Measurements from ENCODE around the gene CTCFL. TPM values are rescaled to one million over a fixed set of nuclear protein-coding genes. Genes with fewer than 3 reads are reported as not detected.

Gene CTCFL
- total and polyA plus RNA-seq, 2 of the 13 experiments (the other 11 are each of a cell fraction or from before 2014, with no cell fraction given), result 0.04 TPM; not detected in 1

DNA sequence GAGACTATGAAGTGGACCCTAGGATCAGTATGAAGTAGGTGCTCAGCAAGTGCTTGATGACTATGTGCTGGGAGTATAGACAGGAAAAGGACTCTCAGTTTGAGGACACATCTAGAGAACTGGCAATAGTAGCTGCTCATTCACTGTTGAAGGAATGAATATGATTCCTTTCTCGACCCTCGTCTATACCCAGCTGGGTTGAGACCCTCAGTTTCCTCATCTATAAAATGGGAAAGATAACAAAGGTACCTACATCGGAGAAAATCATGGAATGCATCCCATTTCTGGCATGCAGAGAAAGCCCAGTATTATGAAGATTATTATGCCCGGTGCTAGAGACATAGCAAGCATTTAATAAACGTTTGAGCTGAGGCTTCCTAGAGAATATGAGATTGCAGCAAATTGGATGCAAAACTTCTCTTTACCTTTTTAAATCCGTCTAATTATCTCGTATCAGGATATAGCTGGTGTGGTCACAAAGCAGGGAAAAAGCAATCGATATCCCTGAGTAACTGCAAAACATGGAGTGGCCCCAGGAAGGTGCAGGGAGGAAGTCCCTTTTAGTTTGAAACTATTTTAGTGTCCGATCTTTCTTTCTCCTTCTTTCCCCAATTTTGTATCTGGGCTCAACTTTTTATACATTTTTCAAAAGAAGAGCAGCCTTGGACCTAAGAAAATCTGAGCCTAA, 33.1 kb upstream of the CTCFL start (continued):
- TF ChIP-seq, protein P1, sequence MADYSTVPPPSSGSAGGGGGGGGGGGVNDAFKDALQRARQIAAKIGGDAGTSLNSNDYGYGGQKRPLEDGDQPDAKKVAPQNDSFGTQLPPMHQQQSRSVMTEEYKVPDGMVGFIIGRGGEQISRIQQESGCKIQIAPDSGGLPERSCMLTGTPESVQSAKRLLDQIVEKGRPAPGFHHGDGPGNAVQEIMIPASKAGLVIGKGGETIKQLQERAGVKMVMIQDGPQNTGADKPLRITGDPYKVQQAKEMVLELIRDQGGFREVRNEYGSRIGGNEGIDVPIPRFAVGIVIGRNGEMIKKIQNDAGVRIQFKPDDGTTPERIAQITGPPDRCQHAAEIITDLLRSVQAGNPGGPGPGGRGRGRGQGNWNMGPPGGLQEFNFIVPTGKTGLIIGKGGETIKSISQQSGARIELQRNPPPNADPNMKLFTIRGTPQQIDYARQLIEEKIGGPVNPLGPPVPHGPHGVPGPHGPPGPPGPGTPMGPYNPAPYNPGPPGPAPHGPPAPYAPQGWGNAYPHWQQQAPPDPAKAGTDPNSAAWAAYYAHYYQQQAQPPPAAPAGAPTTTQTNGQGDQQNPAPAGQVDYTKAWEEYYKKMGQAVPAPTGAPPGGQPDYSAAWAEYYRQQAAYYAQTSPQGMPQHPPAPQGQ (CRISPR knock-in tag; IDR thresholded peaks at IDR 0.05; ENCODE audit: borderline replicate concordance), result no peak
- TF ChIP-seq ZNF761 (CRISPR knock-in tag; conservative IDR thresholded peaks at IDR 0.05) (no peak), GTF2F1 (IDR thresholded peaks at IDR 0.05; ENCODE audit: low read length) (no peak), FOXK1 (CRISPR knock-in tag; IDR thresholded peaks at IDR 0.05; ENCODE audit: borderline replicate concordance, low read depth) (peak; percentile 25; the same call in 1 of the 2 replicates), ZNF629 (CRISPR knock-in tag; conservative IDR thresholded peaks at IDR 0.05) (peak; percentile 74), KLF9 (CRISPR knock-in tag; IDR thresholded peaks at IDR 0.05; ENCODE audit: low read depth) (no peak), ZNF350 (CRISPR knock-in tag; IDR thresholded peaks at IDR 0.05; ENCODE audit: borderline replicate concordance, low read depth) (no peak), ZNF549 (CRISPR knock-in tag; IDR thresholded peaks at IDR 0.05) (no peak), ONECUT2 (CRISPR knock-in tag; IDR thresholded peaks at IDR 0.05) (peak; percentile 90), ZNF160 (CRISPR knock-in tag; IDR thresholded peaks at IDR 0.05) (0 out of 2 replicates have a peak, but pooled peaks have one; percentile 23), ZNF720 (CRISPR knock-in tag; IDR thresholded peaks at IDR 0.05) (no peak), PHF20 (CRISPR knock-in tag; IDR thresholded peaks at IDR 0.05) (0 out of 2 replicates have a peak, but pooled peaks have one; percentile 13), HNRNPUL1 (IDR thresholded peaks at IDR 0.05; ENCODE audit: low read depth, low read length) (no peak), ZNF850 (CRISPR knock-in tag; conservative IDR thresholded peaks at IDR 0.05) (no peak), ZMYM3 (CRISPR knock-in tag; IDR thresholded peaks at IDR 0.05) (peak; percentile 44; the same call in 1 of the 2 replicates), KDM6A (CRISPR knock-in tag; IDR thresholded peaks at IDR 0.05; ENCODE audit: low read depth) (0 out of 2 replicates have a peak, but pooled peaks have one; percentile 16), SIX1 (CRISPR knock-in tag; IDR thresholded peaks at IDR 0.05; ENCODE audit: borderline replicate concordance) (0 out of 2 replicates have a peak, but pooled peaks have one; percentile 10), NFIC (IDR thresholded peaks at IDR 0.05; ENCODE audit: low read length) (peak; percentile 34; the same call in 1 of the 2 replicates)
- TF ChIP-seq, protein P2, sequence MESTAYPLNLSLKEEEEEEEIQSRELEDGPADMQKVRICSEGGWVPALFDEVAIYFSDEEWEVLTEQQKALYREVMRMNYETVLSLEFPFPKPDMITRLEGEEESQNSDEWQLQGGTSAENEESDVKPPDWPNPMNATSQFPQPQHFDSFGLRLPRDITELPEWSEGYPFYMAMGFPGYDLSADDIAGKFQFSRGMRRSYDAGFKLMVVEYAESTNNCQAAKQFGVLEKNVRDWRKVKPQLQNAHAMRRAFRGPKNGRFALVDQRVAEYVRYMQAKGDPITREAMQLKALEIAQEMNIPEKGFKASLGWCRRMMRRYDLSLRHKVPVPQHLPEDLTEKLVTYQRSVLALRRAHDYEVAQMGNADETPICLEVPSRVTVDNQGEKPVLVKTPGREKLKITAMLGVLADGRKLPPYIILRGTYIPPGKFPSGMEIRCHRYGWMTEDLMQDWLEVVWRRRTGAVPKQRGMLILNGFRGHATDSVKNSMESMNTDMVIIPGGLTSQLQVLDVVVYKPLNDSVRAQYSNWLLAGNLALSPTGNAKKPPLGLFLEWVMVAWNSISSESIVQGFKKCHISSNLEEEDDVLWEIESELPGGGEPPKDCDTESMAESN (CRISPR knock-in tag; conservative IDR thresholded peaks at IDR 0.05), result 0 out of 2 replicates have a peak, but pooled peaks have one; percentile 7
- TF ChIP-seq, protein P3, sequence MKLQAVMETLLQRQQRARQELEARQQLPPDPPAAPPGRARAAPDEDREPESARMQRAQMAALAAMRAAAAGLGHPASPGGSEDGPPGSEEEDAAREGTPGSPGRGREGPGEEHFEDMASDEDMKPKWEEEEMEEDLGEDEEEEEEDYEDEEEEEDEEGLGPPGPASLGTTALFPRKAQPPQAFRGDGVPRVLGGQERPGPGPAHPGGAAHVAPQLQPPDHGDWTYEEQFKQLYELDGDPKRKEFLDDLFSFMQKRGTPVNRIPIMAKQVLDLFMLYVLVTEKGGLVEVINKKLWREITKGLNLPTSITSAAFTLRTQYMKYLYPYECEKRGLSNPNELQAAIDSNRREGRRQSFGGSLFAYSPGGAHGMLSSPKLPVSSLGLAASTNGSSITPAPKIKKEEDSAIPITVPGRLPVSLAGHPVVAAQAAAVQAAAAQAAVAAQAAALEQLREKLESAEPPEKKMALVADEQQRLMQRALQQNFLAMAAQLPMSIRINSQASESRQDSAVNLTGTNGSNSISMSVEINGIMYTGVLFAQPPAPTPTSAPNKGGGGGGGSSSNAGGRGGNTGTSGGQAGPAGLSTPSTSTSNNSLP (IDR thresholded peaks at IDR 0.05; ENCODE audit: low read depth, low read length), result peak; percentile 47; the same call in 1 of the 2 replicates
- TF ChIP-seq, protein P4, sequence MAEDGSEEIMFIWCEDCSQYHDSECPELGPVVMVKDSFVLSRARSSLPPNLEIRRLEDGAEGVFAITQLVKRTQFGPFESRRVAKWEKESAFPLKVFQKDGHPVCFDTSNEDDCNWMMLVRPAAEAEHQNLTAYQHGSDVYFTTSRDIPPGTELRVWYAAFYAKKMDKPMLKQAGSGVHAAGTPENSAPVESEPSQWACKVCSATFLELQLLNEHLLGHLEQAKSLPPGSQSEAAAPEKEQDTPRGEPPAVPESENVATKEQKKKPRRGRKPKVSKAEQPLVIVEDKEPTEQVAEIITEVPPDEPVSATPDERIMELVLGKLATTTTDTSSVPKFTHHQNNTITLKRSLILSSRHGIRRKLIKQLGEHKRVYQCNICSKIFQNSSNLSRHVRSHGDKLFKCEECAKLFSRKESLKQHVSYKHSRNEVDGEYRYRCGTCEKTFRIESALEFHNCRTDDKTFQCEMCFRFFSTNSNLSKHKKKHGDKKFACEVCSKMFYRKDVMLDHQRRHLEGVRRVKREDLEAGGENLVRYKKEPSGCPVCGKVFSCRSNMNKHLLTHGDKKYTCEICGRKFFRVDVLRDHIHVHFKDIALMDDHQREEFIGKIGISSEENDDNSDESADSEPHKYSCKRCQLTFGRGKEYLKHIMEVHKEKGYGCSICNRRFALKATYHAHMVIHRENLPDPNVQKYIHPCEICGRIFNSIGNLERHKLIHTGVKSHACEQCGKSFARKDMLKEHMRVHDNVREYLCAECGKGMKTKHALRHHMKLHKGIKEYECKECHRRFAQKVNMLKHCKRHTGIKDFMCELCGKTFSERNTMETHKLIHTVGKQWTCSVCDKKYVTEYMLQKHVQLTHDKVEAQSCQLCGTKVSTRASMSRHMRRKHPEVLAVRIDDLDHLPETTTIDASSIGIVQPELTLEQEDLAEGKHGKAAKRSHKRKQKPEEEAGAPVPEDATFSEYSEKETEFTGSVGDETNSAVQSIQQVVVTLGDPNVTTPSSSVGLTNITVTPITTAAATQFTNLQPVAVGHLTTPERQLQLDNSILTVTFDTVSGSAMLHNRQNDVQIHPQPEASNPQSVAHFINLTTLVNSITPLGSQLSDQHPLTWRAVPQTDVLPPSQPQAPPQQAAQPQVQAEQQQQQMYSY (CRISPR knock-in tag; IDR thresholded peaks at IDR 0.05), result peak; percentile 97
